T-helper 22 cell (primary cell): Measurements from ENCODE around the gene SPATS1.

ENCODE experiments used
- DNase-seq: peaks from one replicate; pipeline ENCODE4 v3.0.0-alpha.2; 2020; ENCODE audit warnings: low read depth

The SPATS1 gene

GRCh38 chr6:44342489-44342888 lies at the start of gene SPATS1:
Gene SPATS1 (plus strand): TSS chr6:44342650. CDS start chr6:44343096, 446 bp downstream.
- DNase-seq: no peak

- no peak for DNase-seq
These were observed 49.6 kb upstream of the SPATS1 start for GRCh38 chr6:44292661-44293365.

GRCh38 chr6:44294832-44295791 lies 47.3 kb upstream of the SPATS1 start:
- no peak for DNase-seq

GRCh38 chr6:44297063-44298038 lies 45.1 kb upstream of the SPATS1 start:
- DNase-seq: no peak

GRCh38 chr6:44298055-44298803 lies 44.2 kb upstream of the SPATS1 start:
- DNase-seq: no peak

GRCh38 chr6:44298864-44299263 lies 43.6 kb upstream of the SPATS1 start:
- no peak for DNase-seq

GRCh38 chr6:44300292-44300823 lies 42.1 kb upstream of the SPATS1 start:
- no peak for DNase-seq

- DNase-seq: no peak
These were observed 41.3 kb upstream of the SPATS1 start for GRCh38 chr6:44301106-44301505.

- no peak for DNase-seq
These were observed 40.5 kb upstream of the SPATS1 start for GRCh38 chr6:44301782-44302564.

- no peak for DNase-seq
These were observed 39.6 kb upstream of the SPATS1 start for GRCh38 chr6:44302856-44303255.

- DNase-seq: no peak
These were observed 38.6 kb upstream of the SPATS1 start for GRCh38 chr6:44303842-44304241.

GRCh38 chr6:44304282-44305199 lies 37.9 kb upstream of the SPATS1 start:
- no peak for DNase-seq

GRCh38 chr6:44305200-44305725 lies 37.2 kb upstream of the SPATS1 start:
- DNase-seq: no peak

- no peak for DNase-seq
These were observed 35.7 kb upstream of the SPATS1 start for GRCh38 chr6:44306710-44307109.

- no peak for DNase-seq
These were observed 35.2 kb upstream of the SPATS1 start for GRCh38 chr6:44307217-44307616.

- DNase-seq: no peak
These were observed 33.4 kb upstream of the SPATS1 start for GRCh38 chr6:44309092-44309491.

GRCh38 chr6:44309631-44310030 lies 32.8 kb upstream of the SPATS1 start:
- no peak for DNase-seq

- no peak for DNase-seq
These were observed 32.2 kb upstream of the SPATS1 start for GRCh38 chr6:44310241-44310640.

- no peak for DNase-seq
These were observed 31.1 kb upstream of the SPATS1 start for GRCh38 chr6:44311304-44311703.
